Caco-2 (cell line): ENCODE results near the gene CLHC1. TPM values are rescaled to one million over a fixed set of nuclear protein-coding genes. Genes with fewer than 3 reads are reported as not detected.
"Not testable (repeated sequence)": the region's sequence is repeated elsewhere in the genome, so short reads cannot be mapped to it uniquely, and the experiment has no call there.

Source experiments
- BruUV-seq: library from RNA; stranded (reverse); fragments of 400-500 nt; replicated peaks from 2 replicates; lab custom pipeline; 2021; lab: Mats Ljungman, UMichigan
- CTCF ChIA-PET: fragments of 300-600 bp; sonication (Branson Sonifier 250); formaldehyde crosslinking; loops from one replicate; lab custom pipeline; 2022; ENCODE audit warnings: antibody characterized with exemption; lab: Charles Lee
- POLR2A ChIA-PET: fragments of 300-600 bp; sonication (Branson Sonifier 250); formaldehyde crosslinking; loops from one replicate; lab custom pipeline; 2022; ENCODE audit warnings: antibody characterized with exemption; lab: Charles Lee
- DNase-seq, 2 experiments: peaks; one replicate each; pipeline versions ENCODE4 v3.0.0 to v3.0.0-alpha.2; 2020 to 2022
- H3K27me3 ChIP-seq: replicated peaks from 2 replicates; pipeline ENCODE4 v1.6.0; 2011; ENCODE audit warnings: low read length; ENCODE audit not compliant: control insufficient read depth, insufficient read depth
- H3K36me3 ChIP-seq: 2 replicates; pipeline ENCODE4 v1.5.1; 2011; ENCODE audit warnings: low read length; ENCODE audit not compliant: control insufficient read depth, insufficient read depth
- H3K4me1 ChIP-seq: fragments of 250-450 bp; sonication (Bioruptor Pico); 2 replicates; pipeline ENCODE4 v1.5.1; 2020; ENCODE audit warnings: mild to moderate bottlenecking
- H3K4me3 ChIP-seq: 2 replicates; pipeline ENCODE4 v1.5.1; 2011; ENCODE audit warnings: low read depth, mild to moderate bottlenecking, control low read depth, low read length
- H3K9me3 ChIP-seq: fragments of 250-450 bp; sonication (Bioruptor Pico); 2 replicates; pipeline ENCODE4 v1.5.1; 2020; ENCODE audit warnings: mild to moderate bottlenecking, moderate library complexity
- H3K27ac Mint-ChIP-seq: one replicate; pipeline ENCODE4 v1.8.0; 2022; ENCODE audit warnings: mixed read lengths; ENCODE audit not compliant: unreplicated experiment
- H3K27me3 Mint-ChIP-seq: one replicate; pipeline ENCODE4 v1.8.0; 2022; ENCODE audit warnings: mixed read lengths; ENCODE audit not compliant: insufficient read depth, unreplicated experiment
- H3K36me3 Mint-ChIP-seq: one replicate; pipeline ENCODE4 v1.8.0; 2022; ENCODE audit warnings: mild to moderate bottlenecking, mixed read lengths; ENCODE audit not compliant: insufficient read depth, unreplicated experiment
- H3K4me1 Mint-ChIP-seq: one replicate; pipeline ENCODE4 v1.8.0; 2022; ENCODE audit warnings: low read depth, mixed read lengths; ENCODE audit not compliant: unreplicated experiment
- H3K4me3 Mint-ChIP-seq: one replicate; pipeline ENCODE4 v1.8.0; 2022; ENCODE audit warnings: mild to moderate bottlenecking, moderate library complexity, mixed read lengths; ENCODE audit not compliant: unreplicated experiment
- H3K9me3 Mint-ChIP-seq: one replicate; pipeline ENCODE4 v1.8.0; 2022; ENCODE audit warnings: mixed read lengths; ENCODE audit not compliant: unreplicated experiment
- intact Hi-C: fragments of 100-400 bp; cut with micrococcal nuclease; formaldehyde crosslinking; loops from one replicate; pipeline ENCODE4 v1.10.0; 2022; ENCODE audit not compliant: unreplicated experiment
- total RNA-seq: library from RNA; stranded (reverse); gene quantifications from 2 replicates; pipeline ENCODE4 v1.2.3, GENCODE V29; 2022
- TF ChIP-seq, protein P1 (sequence below), 2 experiments: fragments of 200-600 bp in 1 of 2; IDR thresholded peaks; 1 replicate in 1 of 2; 2 replicates in 1 of 2; pipeline versions ENCODE4 v1.5.1 to v1.8.0; 2011 to 2022; ENCODE audit warnings: antibody characterized with exemption in 1 of 2, control low read depth in 1 of 2, inconsistent platforms in 1 of 2, low read depth in 1 of 2, low read length in 1 of 2, mild to moderate bottlenecking in 1 of 2, moderate library complexity in 1 of 2; ENCODE audit not compliant: insufficient read depth in 1 of 2, severe bottlenecking in 1 of 2, unreplicated experiment in 1 of 2

CLHC1 gene
- total RNA-seq, 1 experiment from 2014 or later, result 13.4 TPM

DNA sequence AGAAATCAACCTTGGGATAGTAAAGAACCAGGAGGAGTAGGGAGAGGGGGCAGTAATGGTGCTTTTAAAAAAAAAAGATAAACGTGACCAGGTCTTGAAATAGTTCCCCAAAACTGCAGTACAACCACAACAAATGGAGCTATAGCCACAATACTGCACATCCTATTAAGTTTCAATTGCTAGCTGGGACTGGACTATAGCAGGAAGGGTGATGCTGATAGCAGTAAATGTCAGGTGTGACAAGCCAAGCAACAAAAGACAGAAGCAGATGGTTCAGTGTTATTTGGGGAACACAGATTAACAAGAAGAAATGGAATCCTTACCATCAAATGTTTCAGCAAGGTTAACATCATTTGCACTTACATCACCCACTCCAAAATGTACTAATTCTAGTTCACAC lies 10.5 kb upstream of the CLHC1 start:
- ChIA-PET POLR2A (no interaction called here), CTCF (no interaction called here)
- peaks cover 12% of the 10 kb centered on the region for H3K4me1 ChIP-seq
- no peak for DNase-seq
- H3K27me3 ChIP-seq, result no peaks in the 10 kb centered on the region
- no peak overlapping the region for H3K4me3 ChIP-seq
- BruUV-seq, result no TSS peak
- H3K9me3 Mint-ChIP-seq, result no peaks in the 10 kb centered on the region
- no peaks in the 10 kb centered on the region; the same call in none of the 2 replicates for H3K36me3 ChIP-seq
- H3K4me1 Mint-ChIP-seq, result peaks cover 16% of the 10 kb centered on the region
- H3K4me3 Mint-ChIP-seq, result no peak overlapping the region
- H3K9me3 ChIP-seq, result no peaks in the 10 kb centered on the region
- H3K36me3 Mint-ChIP-seq, result peaks cover 47% of the 10 kb centered on the region
- TF ChIP-seq, protein P1, sequence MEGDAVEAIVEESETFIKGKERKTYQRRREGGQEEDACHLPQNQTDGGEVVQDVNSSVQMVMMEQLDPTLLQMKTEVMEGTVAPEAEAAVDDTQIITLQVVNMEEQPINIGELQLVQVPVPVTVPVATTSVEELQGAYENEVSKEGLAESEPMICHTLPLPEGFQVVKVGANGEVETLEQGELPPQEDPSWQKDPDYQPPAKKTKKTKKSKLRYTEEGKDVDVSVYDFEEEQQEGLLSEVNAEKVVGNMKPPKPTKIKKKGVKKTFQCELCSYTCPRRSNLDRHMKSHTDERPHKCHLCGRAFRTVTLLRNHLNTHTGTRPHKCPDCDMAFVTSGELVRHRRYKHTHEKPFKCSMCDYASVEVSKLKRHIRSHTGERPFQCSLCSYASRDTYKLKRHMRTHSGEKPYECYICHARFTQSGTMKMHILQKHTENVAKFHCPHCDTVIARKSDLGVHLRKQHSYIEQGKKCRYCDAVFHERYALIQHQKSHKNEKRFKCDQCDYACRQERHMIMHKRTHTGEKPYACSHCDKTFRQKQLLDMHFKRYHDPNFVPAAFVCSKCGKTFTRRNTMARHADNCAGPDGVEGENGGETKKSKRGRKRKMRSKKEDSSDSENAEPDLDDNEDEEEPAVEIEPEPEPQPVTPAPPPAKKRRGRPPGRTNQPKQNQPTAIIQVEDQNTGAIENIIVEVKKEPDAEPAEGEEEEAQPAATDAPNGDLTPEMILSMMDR (IDR thresholded peaks at IDR 0.05; ENCODE audit: insufficient read depth in 1 of 2, low read depth in 1 of 2, low read length in 1 of 2, severe bottlenecking in 1 of 2, unreplicated experiment in 1 of 2), result no peak
- intact Hi-C loops, result no loop called here
- no peak overlapping the region for H3K27ac Mint-ChIP-seq
- no peaks in the 10 kb centered on the region for H3K27me3 Mint-ChIP-seq

DNA sequence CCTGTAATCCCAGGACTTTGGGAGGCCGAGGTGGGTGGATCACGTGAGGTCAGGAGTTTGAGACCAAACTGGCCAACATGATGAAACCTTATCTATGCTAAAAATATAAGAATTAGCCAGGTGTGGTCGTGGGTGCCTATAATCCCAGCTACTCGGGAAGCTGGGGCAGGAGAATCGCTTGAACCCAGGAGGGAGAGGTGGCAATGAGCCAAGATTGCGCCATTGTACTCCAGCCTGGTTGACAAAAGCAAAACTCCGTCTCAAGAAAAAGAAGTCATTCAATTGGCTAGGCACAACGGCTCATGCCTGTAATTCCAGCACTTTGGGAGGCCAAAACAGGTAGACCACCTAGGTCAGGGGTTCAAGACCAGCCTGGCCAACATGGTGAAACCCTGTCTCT lies 9.5 kb upstream of the CLHC1 start:
- H3K27me3 Mint-ChIP-seq, BruUV-seq, H3K4me1 Mint-ChIP-seq, POLR2A ChIA-PET, H3K9me3 Mint-ChIP-seq, DNase-seq, H3K4me3 ChIP-seq, H3K36me3 ChIP-seq, H3K4me1 ChIP-seq, H3K4me3 Mint-ChIP-seq, H3K9me3 ChIP-seq, CTCF ChIA-PET, H3K27ac Mint-ChIP-seq, intact Hi-C loops, H3K27me3 ChIP-seq: not testable (repeated sequence)
- H3K36me3 Mint-ChIP-seq, result peaks cover 48% of the 10 kb centered on the region

DNA sequence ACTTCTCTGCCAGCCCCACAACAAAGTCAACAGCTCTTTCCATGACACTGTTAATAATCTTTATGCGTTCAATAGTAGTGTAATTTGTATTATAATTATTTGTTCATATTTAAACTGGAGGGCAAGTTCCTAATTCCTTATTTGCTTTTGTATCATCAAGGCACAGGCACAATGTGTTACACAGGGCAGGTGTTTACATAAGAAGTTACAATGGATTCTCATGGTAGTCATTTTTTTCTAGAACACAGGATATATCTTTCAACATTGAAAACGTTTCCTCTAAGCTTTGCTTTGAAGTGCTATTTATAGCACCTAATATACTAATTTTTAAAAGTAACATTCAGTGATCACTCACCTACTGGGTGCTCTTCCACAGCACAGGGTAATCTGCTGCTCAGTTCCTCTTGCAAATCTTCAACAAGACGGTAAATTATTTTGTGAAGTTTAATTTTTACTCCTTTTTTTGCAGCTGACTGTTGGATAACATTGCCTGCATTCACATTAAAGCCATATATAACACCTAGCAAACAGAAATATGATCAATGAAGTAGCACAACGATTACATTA lies 7.6 kb upstream of the CLHC1 start:
- Mint-ChIP-seq H3K27me3 (no peaks in the 10 kb centered on the region), H3K9me3 (no peaks in the 10 kb centered on the region), H3K4me1 (no peaks in the 10 kb centered on the region), H3K36me3 (peaks cover 58% of the 10 kb centered on the region), H3K4me3 (no peak overlapping the region), H3K27ac (no peak overlapping the region)
- Histone ChIP-seq H3K9me3 (no peaks in the 10 kb centered on the region), H3K27me3 (no peaks in the 10 kb centered on the region), H3K4me3 (no peak overlapping the region), H3K4me1 (peaks cover 3% of the 10 kb centered on the region; the same call in 1 of the 2 replicates), H3K36me3 (peaks cover 4% of the 10 kb centered on the region)
- no peak for DNase-seq
- ChIA-PET CTCF (no interaction called here), POLR2A (no interaction called here)
- TF ChIP-seq, protein P1 (IDR thresholded peaks at IDR 0.05; ENCODE audit: insufficient read depth in 1 of 2, low read depth in 1 of 2, low read length in 1 of 2, severe bottlenecking in 1 of 2, unreplicated experiment in 1 of 2), result no peak
- intact Hi-C loops, result loop anchor here (10.0 kb wide), 1 partner anchor 195 kb away; no protein-coding TSS in a partner anchor
- BruUV-seq, result no TSS peak
